C1 segment of cervical spinal cord (tissue), 14 donors: Measurements from ENCODE around the gene GTF2H3.

Source experiments
- DNase-seq, 14 donors: peaks; one replicate each; lab custom pipeline; 2025; lab: John Stamatoyannopoulos, UW

Gene GTF2H3

DNA sequence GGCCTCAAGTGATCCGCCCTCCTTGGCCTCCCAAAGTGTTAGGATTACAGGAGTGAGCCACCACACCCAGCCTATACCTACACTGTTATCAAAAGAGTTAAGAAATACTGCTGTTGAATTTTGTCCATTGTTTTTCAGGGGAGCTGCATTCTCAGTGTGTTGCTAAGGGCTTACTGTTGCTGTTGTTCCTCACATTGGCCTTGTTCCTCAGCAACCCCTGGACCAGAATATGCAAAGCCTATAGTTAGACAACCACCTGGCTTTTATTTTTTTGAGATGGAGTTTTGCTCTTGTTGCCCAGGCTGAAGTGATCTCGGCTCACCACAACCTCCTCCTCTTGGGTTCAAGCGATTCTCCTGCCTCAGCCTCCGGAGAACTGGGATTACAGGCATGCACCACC is 73.8 kb downstream of the GTF2H3 start:
- DNase-seq: no peak
